ENCODE data around the gene TMEM190.

The TMEM190 gene

GRCh38 chr19:55424518-55424917, 47.9 kb downstream of the TMEM190 start:
- DNase-seq, result no peak

GRCh38 chr19:55426042-55426441, 49.4 kb downstream of the TMEM190 start:
- DNase-seq, result no peak
